Muscle of back (tissue), 11 donors: ENCODE measurements around the gene MRPL33. TPM values are rescaled to one million over a fixed set of nuclear protein-coding genes. Genes with fewer than 3 reads are reported as not detected.
"Not testable (repeated sequence)": the region's sequence is repeated elsewhere in the genome, so short reads cannot be mapped to it uniquely, and the experiment has no call there.

Source experiments
- DNase-seq, 3 donors: peaks; one replicate each; pipeline versions ENCODE4 v3.0.0 to v3.0.0-alpha.2; 2013
- polyA plus RNA-seq, 10 donors: library from polyadenylated mRNA; unstranded; fragments of 120-200 nt; gene quantifications; one replicate each; pipeline ENCODE4 v1.2.1, GENCODE V29; 2013; ENCODE audit not compliant: insufficient read length in 10 of 10

The MRPL33 gene
- polyA plus RNA-seq, 10 donors, result 102 to 132 (median 117) TPM

DNA sequence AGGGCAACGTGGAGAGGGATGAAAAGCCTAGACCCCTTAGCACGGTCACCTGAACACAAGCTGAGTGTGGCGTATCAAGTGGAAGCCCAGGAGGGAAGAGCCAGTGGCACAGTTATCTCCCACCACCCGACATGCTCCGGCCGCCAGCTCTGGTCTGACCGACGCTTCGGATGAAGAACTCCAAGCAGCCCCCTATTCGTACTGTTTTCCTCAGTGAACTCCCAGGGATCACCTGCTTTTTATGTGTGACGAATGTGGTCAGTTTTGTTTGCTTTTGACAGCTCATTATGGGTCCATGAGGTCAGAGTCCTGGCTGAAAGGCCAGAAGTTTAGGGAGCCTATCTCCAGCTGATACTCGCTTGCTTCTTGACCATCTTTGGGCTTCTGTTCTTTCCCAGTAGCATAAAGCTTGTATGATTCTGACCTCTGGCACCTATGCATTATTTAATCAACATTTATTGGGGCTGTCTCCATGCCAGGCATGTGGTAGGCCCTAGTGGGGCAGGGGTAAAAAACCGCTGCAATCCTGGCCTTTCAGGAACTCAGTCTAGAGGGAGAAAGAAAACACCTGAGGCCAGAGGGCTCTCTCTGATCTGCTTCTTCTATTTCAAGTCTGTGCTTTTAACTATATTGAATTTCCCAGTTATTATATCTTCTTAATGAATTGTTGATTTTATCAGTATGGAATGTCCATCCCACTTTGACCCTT, 33.0 kb upstream of the MRPL33 start:
- DNase-seq, result no peak

DNA sequence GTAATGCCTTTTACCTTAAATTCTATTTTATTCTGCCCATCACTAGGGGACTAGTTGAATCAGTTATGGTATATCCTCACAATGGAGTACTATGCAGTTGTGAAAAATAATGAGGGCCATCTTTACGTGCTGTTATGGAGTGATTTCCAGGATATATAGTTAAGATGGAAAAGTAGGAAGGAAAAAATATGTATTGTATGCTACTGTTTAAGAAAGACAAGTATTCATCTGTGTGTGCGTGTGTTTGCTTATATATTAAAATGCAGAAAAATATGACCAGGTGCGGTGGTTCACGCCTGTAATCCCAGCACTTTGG, 32.5 kb upstream of the MRPL33 start:
- DNase-seq, result no peak

DNA sequence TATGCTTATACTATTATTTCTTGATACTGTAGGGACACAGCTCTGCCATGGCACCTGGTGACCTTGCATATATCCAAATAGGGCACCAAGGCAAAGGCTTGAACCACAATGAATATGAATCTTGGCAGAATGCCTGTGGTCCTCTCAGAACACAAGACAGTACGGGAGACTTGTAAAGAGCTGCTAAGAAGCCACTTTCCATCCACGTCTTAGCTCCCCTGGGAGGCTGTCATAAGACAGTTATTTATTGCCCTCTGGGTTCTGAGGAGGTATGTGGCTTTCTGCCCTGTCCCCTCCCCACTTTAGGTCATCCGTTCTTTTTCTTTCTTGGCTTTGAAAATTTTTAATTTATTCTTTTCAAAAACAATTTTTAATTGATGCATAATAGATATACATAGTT, 29.8 kb upstream of the MRPL33 start:
- DNase-seq, result no peak

DNA sequence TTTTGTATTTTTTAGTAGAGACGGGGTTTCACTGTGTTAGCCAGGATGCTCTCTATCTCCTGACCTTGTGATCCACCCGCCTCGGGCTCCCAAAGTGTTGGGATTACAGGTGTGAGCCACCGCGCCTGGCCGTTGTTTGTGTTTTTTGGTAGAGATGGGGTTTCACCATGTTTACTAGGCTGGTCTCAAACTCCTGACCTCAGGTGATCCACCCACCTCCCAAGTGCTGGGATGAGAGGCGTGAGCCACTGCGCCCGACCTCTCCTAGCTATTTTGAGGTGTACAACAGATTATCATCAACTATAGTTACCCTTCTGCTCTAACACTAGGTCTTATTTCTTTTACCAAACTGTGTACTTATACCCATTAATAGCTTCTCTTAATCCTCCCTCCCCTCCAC, 28.9 kb upstream of the MRPL33 start:
- DNase-seq, result no peak

DNA sequence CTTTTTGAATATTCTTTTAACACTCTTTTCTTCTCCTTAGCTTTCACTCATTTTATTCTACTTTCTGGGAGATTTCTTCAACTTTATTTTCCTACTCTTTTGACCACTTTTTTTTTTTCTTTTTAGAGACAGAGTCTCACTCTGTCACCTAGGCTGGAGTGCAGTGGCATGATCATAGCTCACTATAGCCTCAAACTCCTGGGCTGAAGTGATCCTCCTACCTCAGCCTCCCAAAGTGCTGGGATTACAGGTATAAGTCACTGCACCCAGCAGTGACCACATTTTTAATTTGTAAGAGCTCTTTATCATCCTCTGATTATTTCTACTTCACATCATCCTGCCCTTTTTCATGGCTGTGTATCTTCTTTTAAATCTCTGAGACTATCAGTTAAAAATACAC, 26.0 kb upstream of the MRPL33 start:
- DNase-seq, result not testable (repeated sequence)

DNA sequence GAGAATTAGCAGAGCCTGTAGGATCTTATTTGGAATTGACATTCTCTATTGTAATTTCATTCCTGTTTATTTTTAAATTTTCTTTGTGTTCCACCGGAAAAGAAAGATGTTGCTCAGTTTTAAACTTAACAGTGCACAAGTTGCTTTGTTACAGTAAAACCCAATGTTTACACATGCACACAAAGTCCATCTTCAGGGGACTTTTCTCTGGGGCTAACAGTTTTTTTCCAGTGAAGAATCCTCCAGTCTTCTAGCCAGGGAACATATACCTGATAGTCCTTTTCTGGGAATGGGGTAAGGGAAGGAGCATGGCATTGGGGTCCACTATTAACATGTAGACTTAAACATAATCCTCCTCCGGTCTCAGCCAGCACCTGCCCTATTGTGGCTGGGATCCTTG, 25.2 kb upstream of the MRPL33 start:
- no peak for DNase-seq

DNA sequence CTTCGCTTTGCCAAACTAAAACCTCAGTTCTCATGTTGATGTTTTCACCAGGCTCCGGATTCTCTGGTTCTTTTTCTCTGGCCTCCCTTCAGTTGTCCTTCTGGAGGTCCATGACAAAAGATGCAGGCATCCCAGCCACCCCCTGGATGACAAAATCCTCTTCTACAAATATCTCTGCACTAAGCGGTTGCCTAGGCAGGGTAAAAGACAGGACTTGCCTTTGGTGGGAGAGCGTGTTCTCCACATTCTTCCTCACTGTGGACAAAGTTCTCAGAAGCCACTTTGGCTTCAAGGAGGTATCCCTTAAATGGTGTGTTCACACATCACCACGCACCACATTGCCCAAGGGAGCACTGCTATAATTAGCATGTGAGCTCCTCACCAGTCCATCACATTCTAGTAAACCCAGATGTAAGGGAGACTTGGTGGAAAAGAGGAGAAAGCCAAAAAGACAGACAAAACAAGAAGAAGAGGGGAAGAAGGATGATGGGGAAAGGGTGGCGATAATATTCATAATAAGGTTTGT, 23.6 kb upstream of the MRPL33 start:
- DNase-seq, result no peak

DNA sequence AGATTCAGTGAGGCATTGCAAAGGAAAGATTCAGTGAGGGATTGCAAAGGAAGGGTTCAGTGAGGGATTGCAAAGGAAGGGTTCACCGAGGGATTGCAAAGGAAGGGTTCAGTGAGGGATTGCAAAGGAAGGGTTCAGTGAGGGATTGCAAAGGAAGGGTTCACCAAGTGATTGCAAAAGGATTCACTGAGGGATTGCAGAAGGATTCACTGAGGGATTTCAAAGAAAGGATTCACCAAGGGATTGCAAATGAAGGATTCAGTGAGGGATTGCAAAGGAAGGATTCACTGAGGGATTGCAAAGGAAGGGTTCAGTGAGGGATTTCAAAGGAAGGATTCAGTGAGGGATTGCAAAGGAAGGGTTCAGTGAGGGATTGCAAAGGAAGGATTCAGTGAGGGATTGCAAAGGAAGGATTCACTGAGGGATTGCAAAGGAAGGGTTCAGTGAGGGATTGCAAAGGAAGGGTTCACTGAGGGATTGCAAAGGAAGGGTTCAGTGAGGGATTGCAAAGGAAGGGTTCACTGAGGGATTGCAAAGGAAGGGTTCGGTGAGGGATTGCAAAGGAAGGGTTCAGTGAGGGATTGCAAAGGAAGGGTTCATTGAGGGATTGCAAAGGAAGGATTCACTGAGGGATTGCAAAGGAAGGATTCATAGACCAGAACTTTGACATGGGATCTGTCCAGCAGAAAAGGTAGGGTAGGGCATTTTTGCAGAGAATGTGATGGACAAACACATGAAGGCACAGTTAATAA, 22.5 kb upstream of the MRPL33 start:
- DNase-seq, result not testable (repeated sequence)

DNA sequence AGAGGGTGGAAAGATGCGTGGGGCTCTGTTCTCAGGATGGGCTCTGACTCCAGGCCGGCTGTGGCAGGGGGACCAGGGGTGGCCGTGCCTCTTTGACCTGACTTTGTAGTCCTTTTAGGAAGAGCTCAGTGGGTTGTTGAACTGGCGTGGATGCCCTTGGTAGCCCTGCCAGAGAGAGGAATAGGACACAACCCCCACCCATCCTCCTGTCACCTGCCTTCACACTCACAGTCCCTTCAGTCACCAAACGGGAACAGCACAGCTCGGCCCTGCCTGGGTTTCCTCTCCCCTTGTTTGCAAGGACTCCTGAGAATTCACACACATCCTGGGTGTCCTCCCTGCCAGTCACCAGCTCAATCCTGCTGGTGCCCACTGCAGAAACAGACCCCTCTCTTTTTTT, 20.1 kb upstream of the MRPL33 start:
- no peak for DNase-seq

DNA sequence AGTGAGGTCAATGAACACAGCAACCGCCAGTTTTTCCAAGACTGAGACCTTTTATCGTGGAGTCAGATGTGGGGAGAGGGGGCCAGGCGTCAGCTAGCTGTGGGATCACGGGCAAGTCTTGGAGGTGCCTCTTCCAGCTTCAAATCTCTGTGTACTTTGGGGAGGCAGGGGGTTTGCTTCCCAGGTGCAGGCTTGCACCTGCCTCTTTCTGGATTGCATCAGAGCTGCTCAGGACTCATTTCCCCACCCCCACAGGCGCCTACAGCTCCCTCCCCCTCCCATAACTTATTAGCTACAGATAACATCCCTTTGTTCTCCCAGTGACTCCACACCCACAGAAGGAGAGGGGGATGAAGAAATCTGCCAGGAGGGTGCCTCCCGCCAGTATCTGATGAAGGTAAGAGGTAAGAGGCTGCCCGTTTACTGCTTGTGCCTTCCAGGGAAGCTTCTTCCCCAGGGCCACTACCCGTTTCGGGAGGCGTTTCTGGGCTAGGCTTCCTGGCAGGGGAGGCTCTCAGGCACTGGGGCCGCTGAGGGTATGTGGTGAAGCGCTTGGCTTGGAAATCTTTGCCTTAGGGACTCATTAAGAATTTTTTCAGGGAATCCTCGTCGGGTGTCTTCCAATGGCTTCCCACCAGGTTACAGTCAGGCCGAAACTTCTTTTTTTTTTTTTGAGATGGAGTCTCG, 18.8 kb upstream of the MRPL33 start:
- DNase-seq, result no peak

DNA sequence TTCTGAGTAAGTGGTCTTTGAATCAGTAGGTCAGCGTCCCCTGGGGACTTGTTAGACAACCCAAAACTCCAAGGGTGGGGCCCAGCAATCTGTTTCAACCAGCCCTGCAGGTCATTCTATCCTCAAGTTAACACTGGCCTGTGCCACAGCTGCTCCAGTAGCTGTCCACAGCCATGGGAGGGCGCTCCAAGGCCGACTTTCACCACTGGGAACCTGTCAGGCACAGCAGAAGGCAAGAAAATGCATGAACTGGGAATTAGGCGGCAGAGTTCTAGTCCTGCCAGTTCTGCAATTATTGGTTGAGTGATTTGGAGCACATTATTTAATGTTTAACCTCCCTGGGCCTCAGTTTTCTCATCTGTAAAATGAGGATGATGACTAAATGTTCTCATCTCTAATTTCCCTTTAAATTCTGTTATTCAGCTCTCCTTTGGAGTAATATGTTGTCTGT, 17.4 kb upstream of the MRPL33 start:
- DNase-seq, result peak; percentile 45 to 66 (median 50)

DNA sequence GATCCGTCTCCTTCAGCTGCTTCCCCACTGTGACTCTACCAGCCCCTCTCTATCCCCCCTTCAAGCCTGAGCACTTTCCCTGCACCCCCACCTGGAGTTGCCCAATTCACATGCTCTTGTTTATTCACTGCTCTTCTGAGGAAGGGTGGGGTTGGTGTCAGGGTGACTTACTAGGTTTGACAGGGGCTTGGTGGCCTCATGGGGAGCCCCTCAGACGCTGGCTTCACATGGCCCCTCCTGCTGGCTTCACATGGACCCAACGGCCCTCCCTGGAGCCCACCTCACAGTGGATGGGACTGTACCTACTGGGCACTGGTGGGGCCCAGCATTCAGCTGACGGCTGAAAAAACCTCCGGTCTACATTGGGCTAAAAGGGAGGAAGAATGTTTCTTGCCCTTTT, 16.7 kb upstream of the MRPL33 start:
- no peak for DNase-seq

DNA sequence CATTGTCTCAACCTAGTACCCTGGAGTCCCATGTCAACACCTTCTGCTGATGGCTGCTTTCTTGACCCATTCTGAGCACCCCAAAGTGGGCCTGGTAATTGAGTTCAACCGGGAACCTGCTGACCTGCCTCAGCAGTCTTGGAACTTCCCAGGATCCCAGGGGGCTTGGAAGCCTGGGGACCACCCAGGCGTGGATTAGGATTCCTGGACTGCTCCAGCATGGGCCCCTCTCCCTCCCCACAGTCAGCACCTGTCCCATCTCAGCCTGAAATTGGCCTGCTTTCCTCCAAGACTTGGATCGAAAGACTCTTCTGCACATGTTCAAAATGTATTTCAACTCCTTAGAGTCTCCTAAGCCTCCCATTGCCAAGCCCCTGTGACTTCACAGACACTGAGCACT, 15.4 kb upstream of the MRPL33 start:
- no peak for DNase-seq

DNA sequence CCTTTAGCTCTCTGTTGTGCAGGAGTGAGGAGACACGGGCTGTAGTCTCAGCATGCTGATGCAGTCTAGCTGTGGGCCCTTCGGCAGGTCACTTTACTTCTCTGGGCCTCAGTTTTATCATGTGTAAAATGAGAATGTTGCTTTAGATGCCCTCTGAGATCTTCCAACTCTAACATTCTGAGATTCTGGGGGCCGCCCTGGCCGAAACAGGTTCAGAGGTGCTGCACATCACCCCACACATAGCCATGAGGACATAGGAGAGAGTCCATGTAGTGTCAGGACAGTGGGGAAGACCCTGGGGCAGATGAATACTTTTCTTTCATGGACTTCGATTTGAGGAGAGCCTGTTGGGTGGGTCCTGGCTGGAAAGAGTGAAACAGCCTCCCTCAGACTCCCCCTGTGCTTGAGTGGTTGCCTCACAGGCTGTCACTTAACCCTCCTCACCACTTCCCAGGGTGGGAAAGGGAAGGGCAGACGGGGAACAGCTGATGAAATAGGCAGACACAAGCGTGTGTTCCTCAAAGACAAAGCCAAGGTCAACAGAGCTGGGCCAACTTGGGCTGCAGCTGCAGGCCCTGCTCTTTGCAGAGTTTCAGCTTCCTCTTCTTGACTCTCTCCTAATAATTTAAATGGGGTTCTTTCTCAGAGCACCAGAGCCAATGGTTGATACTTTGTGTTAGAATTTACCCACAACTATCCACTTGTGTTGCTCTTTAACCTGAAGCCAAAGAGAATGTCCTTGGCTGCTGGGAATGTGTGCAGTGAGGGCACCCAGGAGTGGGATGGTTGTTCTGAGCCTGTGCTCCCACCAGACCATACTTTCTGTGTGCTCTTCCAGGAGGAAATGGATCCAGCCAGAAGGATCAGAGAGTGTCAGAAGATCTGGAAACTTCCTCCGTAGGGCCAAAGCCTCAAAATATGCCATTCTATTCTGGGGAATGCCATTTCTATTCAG, 14.7 kb upstream of the MRPL33 start:
- DNase-seq, result peak in 1 of 3 donors; percentile 16

DNA sequence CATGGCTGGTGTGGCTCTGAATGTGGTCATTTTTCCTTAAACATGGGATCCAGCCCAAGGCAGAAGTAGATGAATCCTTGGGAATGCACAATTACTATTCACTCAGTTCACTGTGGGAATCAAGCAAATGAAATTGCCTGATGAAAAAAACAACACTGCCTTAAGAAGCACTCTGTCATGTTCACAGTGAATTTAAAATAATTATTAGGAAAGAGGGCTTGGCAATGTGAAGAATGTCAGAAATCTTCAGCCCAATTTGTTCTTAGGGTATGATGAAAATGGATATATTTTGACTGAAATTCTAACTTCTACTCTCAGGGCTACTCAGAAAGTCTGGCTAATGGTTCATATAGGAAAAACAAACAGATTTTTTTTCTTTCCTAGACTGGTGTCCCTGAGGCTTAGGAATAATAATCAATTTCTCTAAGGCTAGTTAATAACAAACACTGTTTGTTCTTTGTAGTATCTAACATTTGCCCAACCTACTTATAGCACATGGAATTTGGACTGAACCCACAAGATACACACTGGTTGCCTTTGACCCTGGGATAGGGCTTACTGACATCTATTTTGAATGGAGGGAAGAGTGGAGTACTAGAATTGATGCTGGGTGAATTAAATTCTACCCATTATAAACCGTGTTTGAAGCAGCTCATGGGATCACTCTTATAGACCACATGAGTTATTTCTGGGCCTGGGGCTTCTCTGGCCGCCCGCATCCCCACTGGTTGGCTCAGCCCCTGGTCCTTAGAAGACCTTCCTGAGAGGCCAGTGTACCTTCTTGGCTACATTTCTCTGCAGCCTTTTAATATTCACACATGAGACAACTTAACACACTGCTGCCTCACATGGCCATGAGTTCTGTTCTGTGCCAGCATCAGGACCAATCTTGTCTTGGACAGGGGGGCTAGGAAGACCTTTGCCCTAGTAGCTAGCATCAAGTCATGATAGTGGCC, 8.3 kb upstream of the MRPL33 start:
- no peak for DNase-seq

DNA sequence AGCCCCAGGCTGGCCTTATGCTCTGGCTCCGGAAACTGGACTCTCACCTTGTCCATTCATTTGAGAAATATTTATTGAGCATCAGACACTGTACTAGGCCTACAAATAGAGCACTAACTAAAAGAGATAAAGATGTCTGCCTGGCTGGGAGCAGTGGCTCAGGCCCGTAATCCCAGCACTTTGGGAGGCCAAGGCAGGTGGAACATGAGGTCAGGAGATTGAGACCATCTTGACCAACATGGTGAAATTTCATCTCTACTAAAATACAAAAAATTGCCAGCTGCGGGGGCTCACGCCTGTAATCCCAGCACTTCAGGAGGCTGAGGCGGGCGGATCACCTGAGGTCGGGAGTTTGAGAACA, 7.6 kb upstream of the MRPL33 start:
- DNase-seq, result no peak

DNA sequence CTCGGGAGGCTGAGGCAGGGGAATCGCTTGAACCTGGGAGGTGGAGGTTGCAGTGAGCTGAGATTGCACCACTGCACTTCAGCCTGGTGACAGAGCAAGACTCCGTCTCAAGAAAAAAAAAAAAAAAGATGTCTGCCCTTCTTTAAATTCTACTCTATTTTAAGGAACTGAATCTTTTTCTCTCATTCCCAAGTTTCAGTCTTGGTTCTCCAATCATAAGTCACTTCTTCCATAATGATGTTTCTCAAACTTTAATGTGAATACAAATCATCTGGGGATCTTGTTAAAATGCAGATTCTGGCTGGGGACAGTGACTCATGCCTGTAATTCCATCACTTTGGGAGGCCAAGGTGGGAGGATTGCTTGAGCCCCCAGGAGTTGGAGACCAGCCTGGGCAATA, 7.0 kb upstream of the MRPL33 start:
- DNase-seq, result not testable (repeated sequence)

DNA sequence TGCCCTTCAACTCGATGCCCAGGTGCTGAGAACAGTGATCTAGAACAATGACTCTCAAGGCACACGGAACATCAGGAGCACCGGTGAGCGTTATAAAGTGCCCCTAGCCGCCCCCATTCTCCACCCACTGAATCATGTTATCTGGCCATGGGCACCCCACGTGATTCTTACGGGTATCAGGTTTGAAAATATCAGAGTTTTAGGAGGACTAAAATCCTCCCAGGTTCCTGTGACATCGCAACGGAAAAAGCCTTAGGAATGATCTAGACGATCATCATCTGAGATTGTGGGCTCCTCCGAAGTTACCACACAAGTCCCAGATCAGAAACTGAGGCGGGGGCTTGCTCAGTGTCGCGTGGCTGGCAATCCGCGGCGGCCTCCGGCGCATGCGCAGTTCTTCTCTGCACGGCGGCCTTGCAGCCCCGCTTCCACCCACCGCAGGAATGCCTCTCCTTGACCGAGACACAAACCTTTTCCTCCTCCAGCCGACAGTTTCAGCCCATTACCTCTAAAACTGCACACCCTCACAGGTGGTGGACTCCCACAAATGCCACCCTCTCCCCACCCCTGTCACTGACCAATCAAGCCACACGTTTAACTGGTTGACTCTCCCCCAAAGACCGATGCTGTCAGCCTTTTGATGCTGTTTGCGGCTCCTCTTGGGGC, 5.8 kb upstream of the MRPL33 start:
- DNase-seq, result peak; percentile 34 to 73 (median 59)

DNA sequence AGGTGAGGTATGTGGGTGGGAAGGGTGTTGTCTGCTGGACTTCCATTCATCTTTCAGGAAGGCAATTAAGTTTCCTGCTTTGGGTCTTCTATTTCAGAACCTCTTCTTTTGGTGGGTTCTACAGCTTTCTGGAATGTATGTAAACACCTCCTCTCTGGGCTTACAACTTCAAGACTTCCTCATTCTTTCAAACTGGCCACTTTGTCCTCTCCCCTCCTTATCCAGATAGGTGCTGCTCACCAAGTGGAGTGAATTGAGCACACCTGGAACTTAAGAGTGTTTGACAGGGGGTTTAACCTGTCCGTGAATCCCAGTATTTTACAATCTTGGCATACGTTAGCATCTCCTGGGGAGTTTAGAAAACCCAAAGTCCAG, 5.2 kb upstream of the MRPL33 start:
- DNase-seq, result no peak

DNA sequence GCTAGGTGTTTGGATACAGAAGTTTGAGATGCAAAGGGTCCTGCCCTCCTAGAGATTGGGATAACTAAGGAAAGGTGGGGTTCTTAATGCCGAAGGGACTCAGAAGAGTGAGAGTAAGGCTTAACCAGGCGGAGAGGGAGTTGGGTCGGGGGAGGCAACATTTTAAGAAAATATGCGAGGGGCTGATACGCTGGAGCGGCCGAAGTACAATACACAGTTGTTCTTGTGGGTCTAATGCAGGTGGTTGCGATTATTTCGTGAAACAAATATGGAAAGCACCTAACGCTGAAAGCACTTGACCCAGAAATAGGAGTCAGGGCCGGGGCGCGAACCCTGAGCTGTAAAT, 344 bp upstream of the MRPL33 start:
- DNase-seq, result no peak
